Adrenal gland (tissue), 12 donors: Measurements from ENCODE around the gene GATA2. TPM values are rescaled to one million over a fixed set of nuclear protein-coding genes. Genes with fewer than 3 reads are reported as not detected.

Source experiments
- DNase-seq, 7 donors: peaks; one replicate each; pipeline ENCODE4 v3.0.0-alpha.2; 2019 to 2020
- H3K27ac ChIP-seq, 5 donors: fragments of 200-600 bp; sonication (generic) in 4 of 5; 1 replicate in 3 of 5; 2 replicates in 2 of 5; pipeline versions ENCODE4 v1.5.1 to v1.8.0; 2016 to 2020; ENCODE audit warnings: mild to moderate bottlenecking in 1 of 5
- H3K27me3 ChIP-seq: fragments of 200-600 bp; 2 replicates; pipeline ENCODE4 v1.8.0; 2021
- H3K36me3 ChIP-seq, 2 donors: fragments of 200-600 bp; replicated peaks in 1 of 2; 1 replicate in 1 of 2; 2 replicates in 1 of 2; pipeline versions ENCODE4 v1.5.1 to v1.8.0; 2018 to 2022
- H3K4me1 ChIP-seq, 2 donors: fragments of 200-600 bp; replicated peaks in 1 of 2; 1 replicate in 1 of 2; 2 replicates in 1 of 2; pipeline versions ENCODE4 v1.5.1 to v1.8.0; 2018 to 2021
- H3K4me3 ChIP-seq, 4 donors: fragments of 200-600 bp; sonication (generic) in 3 of 4; one replicate each; pipeline ENCODE4 v1.5.1; 2016 to 2018
- H3K9me3 ChIP-seq, 3 donors: fragments of 200-600 bp; sonication (generic) in 1 of 3; replicated peaks in 1 of 3; 1 replicate in 2 of 3; 2 replicates in 1 of 3; pipeline versions ENCODE4 v1.5.1 to v1.8.0; 2016 to 2021
- POLR2A ChIP-seq, 2 donors: fragments of 450-650 bp; IDR thresholded peaks; one replicate each; pipeline ENCODE4 v1.6.1; 2017; ENCODE audit warnings: antibody characterized with exemption in 2 of 2, mild to moderate bottlenecking in 2 of 2, moderate library complexity in 1 of 2
- WGBS, 4 donors: extraction: QIAGEN DNeasy Blood & Tissue Kit in 2 of 4; methylation state at CpG; one replicate each; pipeline versions ENCODE4 v1.1.5 to v1.1.7; 2013 to 2017; 5-methylcytosine and 5-hydroxymethylcytosine counted together
- intact Hi-C, 2 donors: fragments of 100-400 bp; cut with DNase I; formaldehyde crosslinking; loops; one replicate each; pipeline versions ENCODE4 v1.14.1 to v1.15.0; 2022 to 2023
- polyA plus RNA-seq, 3 donors: library from polyadenylated mRNA; stranded (reverse); fragments of 200-250 nt in 2 of 3; fragments of 350-450 nt in 1 of 3; fragmentation: Illumina TruSeq in 1 of 3; extraction: RNeasy Lipid Tissue Mini Kit (QIAGEN cat#74804) in 1 of 3; gene quantifications; one replicate each; pipeline ENCODE4 v1.2.3, GENCODE V29; 2013 to 2014
- total RNA-seq, 9 donors: library from RNA; depleted of rRNA in 4 of 9; stranded (reverse); fragments of >200 nt in 4 of 9; fragments of 120-200 nt in 1 of 9; fragmentation: NEBNext Ultra II Directional in 1 of 9; extraction: Animal tissue kit (Norgen Biotek cat#: 25700) in 1 of 9; gene quantifications; one replicate each; pipeline versions ENCODE4 v1.1.0 to v1.2.4, GENCODE V29; 2013 to 2023
- TF ChIP-seq, protein P1 (sequence below), 6 experiments: fragments of 450-650 bp in 4 of 6; fragments of 200-600 bp in 2 of 6; sonication (generic) in 1 of 6; IDR thresholded peaks; 1 replicate in 5 of 6; 2 replicates in 1 of 6; pipeline versions ENCODE4 v1.5.1 to v1.8.0; 2016 to 2021; ENCODE audit warnings: antibody characterized with exemption in 6 of 6, mild to moderate bottlenecking in 2 of 6, moderate library complexity in 1 of 6
- donor health status: healthy with polysubstance abuse.
- donor health status: Bipolar disorder and iron deficiency.
- donor health status: DM: yes; HTN: yes; CAD: no.
- donor health status: DM: no; HTN: no; CAD: no.
- donor health status: DM: no; HTN: no; CAD: no.
- donor health status: DM: yes; HTN: yes; CAD: no.

Gene GATA2
- total and polyA plus RNA-seq, 12 donors, result 3.4 to 37.5 (median 7.4) TPM

DNA sequence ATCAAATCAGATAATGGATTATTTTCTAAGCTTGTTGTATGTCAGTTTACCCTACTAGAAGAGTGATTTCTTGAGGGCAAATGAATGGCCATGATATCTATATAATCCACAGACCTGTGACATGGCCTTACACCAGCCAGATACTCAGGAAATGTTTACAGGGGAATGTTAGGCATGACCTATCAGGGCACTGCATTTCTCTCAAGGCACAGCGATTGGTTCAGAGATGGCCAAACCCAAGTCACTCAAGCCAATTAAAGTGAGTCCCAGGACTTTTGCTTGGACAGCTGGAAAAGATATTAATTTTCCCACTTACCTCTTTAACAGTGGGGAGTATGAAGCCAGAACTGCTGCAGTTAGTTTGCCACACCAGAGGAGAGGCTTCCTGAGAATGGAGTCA, 28.7 kb upstream of the GATA2 start:
- TF ChIP-seq, protein P1, sequence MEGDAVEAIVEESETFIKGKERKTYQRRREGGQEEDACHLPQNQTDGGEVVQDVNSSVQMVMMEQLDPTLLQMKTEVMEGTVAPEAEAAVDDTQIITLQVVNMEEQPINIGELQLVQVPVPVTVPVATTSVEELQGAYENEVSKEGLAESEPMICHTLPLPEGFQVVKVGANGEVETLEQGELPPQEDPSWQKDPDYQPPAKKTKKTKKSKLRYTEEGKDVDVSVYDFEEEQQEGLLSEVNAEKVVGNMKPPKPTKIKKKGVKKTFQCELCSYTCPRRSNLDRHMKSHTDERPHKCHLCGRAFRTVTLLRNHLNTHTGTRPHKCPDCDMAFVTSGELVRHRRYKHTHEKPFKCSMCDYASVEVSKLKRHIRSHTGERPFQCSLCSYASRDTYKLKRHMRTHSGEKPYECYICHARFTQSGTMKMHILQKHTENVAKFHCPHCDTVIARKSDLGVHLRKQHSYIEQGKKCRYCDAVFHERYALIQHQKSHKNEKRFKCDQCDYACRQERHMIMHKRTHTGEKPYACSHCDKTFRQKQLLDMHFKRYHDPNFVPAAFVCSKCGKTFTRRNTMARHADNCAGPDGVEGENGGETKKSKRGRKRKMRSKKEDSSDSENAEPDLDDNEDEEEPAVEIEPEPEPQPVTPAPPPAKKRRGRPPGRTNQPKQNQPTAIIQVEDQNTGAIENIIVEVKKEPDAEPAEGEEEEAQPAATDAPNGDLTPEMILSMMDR (IDR thresholded peaks at IDR 0.05), result no peak
- no peak for TF ChIP-seq POLR2A (IDR thresholded peaks at IDR 0.05)
- Histone ChIP-seq H3K36me3 (no peaks in the 10 kb centered on the region), H3K4me1 (no peaks in the 10 kb centered on the region), H3K27ac (no peak overlapping the region), H3K27me3 (peaks cover 5% of the 10 kb centered on the region), H3K4me3 (no peak overlapping the region), H3K9me3 (no peaks in the 10 kb centered on the region)
- DNase-seq, result no peak
- intact Hi-C loops, result no loop called here
- WGBS, 4 donors, result 89 to 100% (median 92%) methylated on average over 1 of the region's 1 CpG

DNA sequence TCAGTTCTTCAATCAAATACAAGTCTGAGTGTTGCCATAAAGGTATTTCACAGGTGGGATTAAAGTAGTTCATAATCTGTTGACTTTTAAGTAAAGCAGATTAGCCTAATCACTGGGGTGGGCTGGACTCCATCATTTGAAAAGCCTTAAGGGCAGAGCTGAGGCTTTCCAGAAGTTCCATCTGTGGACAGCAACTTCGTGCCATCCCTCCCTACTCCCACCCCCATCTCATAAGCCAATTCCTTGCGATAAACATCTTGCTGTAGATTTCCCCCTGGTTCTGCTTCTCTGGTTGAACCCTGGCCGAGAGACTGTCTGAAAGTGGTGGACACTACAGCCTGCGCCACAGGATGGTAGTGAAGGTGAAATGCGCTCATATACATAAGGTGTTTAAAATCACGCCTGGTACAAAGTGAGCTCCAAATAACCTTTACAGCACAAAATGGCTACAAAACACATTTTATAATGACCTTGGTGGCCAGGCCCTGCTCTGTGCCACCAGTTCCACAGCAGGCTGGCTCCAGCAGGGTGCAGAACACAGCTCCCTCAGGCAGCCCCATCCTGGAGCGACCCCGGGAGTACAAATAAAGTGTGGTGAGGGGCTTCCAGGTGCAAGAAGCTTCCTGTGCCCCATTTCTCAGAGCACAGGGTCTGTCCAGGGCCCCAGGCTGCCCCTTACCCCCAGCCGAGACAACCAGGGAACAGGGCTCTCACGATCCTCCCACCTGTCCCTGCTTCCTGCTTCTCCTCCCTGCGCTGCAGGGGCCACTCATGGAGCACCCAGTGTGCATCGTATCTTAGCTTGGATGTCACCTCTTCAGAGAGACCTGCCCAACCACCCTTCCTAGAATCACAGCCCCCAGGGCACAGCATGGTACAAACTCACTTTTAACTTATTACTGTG, 25.8 kb upstream of the GATA2 start:
- H3K27ac ChIP-seq, result no peak overlapping the region
- no peak for TF ChIP-seq POLR2A (IDR thresholded peaks at IDR 0.05)
- TF ChIP-seq, protein P1 (IDR thresholded peaks at IDR 0.05), result no peak
- no peak for DNase-seq
- H3K36me3 ChIP-seq, result no peaks in the 10 kb centered on the region
- intact Hi-C loops, result no loop called here
- peaks cover 0 to 5% (median 0%) of the 10 kb centered on the region in 3 donors for H3K9me3 ChIP-seq
- WGBS, 4 donors, result 77 to 83% (median 77%) methylated on average over 9 to 12 of the region's 12 CpGs
- H3K27me3 ChIP-seq, result peaks cover 5% of the 10 kb centered on the region
- H3K4me3 ChIP-seq, result no peak overlapping the region
- H3K4me1 ChIP-seq, result no peaks in the 10 kb centered on the region

DNA sequence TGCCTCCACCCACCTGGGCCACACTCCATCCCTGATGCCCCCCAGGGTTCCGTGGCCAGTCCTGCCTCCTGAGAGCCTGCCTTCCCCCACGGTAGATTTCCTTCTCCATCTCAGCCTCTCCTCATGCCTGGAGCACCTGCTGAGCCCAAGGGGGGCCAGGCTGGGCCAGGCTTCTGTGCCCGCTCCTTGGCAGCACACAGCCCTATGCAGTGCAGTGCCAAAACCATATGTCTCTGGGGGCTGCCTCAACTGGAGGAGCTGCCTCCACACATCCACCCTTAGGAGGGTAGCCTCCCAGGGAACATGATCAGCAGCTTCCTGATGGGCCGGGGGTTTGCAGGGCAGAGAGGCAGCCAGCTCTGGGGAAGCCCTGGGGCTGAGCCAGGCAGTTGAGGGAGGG, 24.6 kb upstream of the GATA2 start:
- TF ChIP-seq, protein P1 (IDR thresholded peaks at IDR 0.05), result no peak
- TF ChIP-seq POLR2A (IDR thresholded peaks at IDR 0.05), result no peak
- Histone ChIP-seq H3K27ac (no peak overlapping the region), H3K36me3 (no peaks in the 10 kb centered on the region), H3K9me3 (peaks cover 0 to 6% (median 0%) of the 10 kb centered on the region in 3 donors), H3K27me3 (peaks cover 5% of the 10 kb centered on the region), H3K4me3 (no peak overlapping the region), H3K4me1 (no peaks in the 10 kb centered on the region)
- intact Hi-C loops, result no loop called here
- no peak for DNase-seq
- WGBS, 4 donors, result 68 to 85% (median 76%) methylated on average over 3 to 4 of the region's 4 CpGs

DNA sequence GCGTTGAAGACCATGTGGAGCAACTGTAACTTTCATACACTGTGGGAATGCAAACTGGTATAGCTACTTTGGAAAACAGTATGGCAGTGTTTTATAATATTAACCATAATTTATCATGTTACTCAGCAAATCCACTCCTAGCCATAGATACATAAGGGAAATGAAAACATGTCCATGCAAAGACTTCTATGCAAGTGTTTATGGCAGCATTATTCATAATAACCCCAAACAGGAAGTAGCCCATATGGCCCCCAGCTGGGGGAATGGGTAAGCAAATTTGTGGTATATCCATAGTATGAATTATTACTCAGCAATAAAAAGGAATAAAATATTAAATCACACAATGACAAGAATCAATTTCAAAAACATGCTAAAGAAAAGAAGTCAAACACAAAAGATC, 23.0 kb upstream of the GATA2 start:
- Histone ChIP-seq H3K4me3 (no peak overlapping the region), H3K36me3 (no peaks in the 10 kb centered on the region), H3K27me3 (peaks cover 5% of the 10 kb centered on the region), H3K9me3 (peaks cover 0 to 6% (median 0%) of the 10 kb centered on the region in 3 donors), H3K4me1 (no peaks in the 10 kb centered on the region), H3K27ac (no peak overlapping the region)
- TF ChIP-seq POLR2A (IDR thresholded peaks at IDR 0.05), result no peak
- TF ChIP-seq, protein P1 (IDR thresholded peaks at IDR 0.05), result no peak
- intact Hi-C loops, result no loop called here
- no peak for DNase-seq
- WGBS, 4 donors, result 68 to 87% (median 80%) methylated on average over 1 of the region's 1 CpG
